ENCODE measurements around the gene NDUFB8.
A peak's percentile ranks its signal among the peaks of the same experiment; 100 is the strongest.

Gene NDUFB8

GRCh38 chr10:100483876-100484666 is 45.6 kb downstream of the NDUFB8 start:
- Histone ChIP-seq H3K9me3 (ENCODE audit: severe bottlenecking) (no peaks in the 10 kb centered on the region), H3K27ac (no peak overlapping the region), H3K4me3 (ENCODE audit: low read depth, low read length) (no peak overlapping the region), H3K27me3 (ENCODE audit: insufficient read depth, low read depth, severe bottlenecking) (peaks cover 44% of the 10 kb centered on the region), H3K36me3 (no peaks in the 10 kb centered on the region; the same call in 1 of the 2 replicates)
- TF ChIP-seq CTCF (IDR thresholded peaks at IDR 0.05; ENCODE audit: low read depth, low read length), result no peak
- peak; percentile 59 for DNase-seq

GRCh38 chr10:100482834-100483185 is 46.9 kb downstream of the NDUFB8 start:
- no peaks in the 10 kb centered on the region; the same call in 1 of the 2 replicates for H3K36me3 ChIP-seq
- H3K4me3 ChIP-seq (ENCODE audit: low read depth, low read length), result no peak overlapping the region
- no peak overlapping the region for H3K27ac ChIP-seq
- TF ChIP-seq CTCF (IDR thresholded peaks at IDR 0.05; ENCODE audit: low read depth, low read length), result no peak
- H3K27me3 ChIP-seq (ENCODE audit: insufficient read depth, low read depth, severe bottlenecking), result peaks cover 46% of the 10 kb centered on the region
- no peaks in the 10 kb centered on the region for H3K9me3 ChIP-seq (ENCODE audit: severe bottlenecking)
- peak; percentile 15 for DNase-seq

GRCh38 chr10:100482181-100482833 is 47.4 kb downstream of the NDUFB8 start:
- no peaks in the 10 kb centered on the region; the same call in 1 of the 2 replicates for H3K36me3 ChIP-seq
- peak; percentile 66 for DNase-seq
- peaks cover 46% of the 10 kb centered on the region for H3K27me3 ChIP-seq (ENCODE audit: insufficient read depth, low read depth, severe bottlenecking)
- no peak overlapping the region for H3K27ac ChIP-seq
- TF ChIP-seq CTCF (IDR thresholded peaks at IDR 0.05; ENCODE audit: low read depth, low read length), result peak; percentile 88
- no peaks in the 10 kb centered on the region for H3K9me3 ChIP-seq (ENCODE audit: severe bottlenecking)
- peak overlapping the region; percentile 50 for H3K4me3 ChIP-seq (ENCODE audit: low read depth, low read length)

GRCh38 chr10:100481462-100482081 is 48.1 kb downstream of the NDUFB8 start:
- Histone ChIP-seq H3K27me3 (ENCODE audit: insufficient read depth, low read depth, severe bottlenecking) (peaks cover 46% of the 10 kb centered on the region), H3K4me3 (ENCODE audit: low read depth, low read length) (peak overlapping the region; percentile 50), H3K9me3 (ENCODE audit: severe bottlenecking) (no peaks in the 10 kb centered on the region), H3K27ac (no peak overlapping the region), H3K36me3 (no peaks in the 10 kb centered on the region; the same call in 1 of the 2 replicates)
- peak; percentile 78 for DNase-seq
- no peak for TF ChIP-seq CTCF (IDR thresholded peaks at IDR 0.05; ENCODE audit: low read depth, low read length)

- no peak overlapping the region for H3K4me3 ChIP-seq (ENCODE audit: low read depth, low read length)
- H3K9me3 ChIP-seq (ENCODE audit: severe bottlenecking), result no peaks in the 10 kb centered on the region
- no peak for DNase-seq
- H3K27ac ChIP-seq, result no peak overlapping the region
- H3K36me3 ChIP-seq, result no peaks in the 10 kb centered on the region; the same call in 1 of the 2 replicates
- no peak for TF ChIP-seq CTCF (IDR thresholded peaks at IDR 0.05; ENCODE audit: low read depth, low read length)
- peaks cover 46% of the 10 kb centered on the region for H3K27me3 ChIP-seq (ENCODE audit: insufficient read depth, low read depth, severe bottlenecking)
Observed at GRCh38 chr10:100480002-100480401, 49.7 kb downstream of the NDUFB8 start.
